Kidney (tissue), 14 donors: ENCODE measurements around the gene NUP160. TPM values are rescaled to one million over a fixed set of nuclear protein-coding genes. Genes with fewer than 3 reads are reported as not detected.
"Not testable (repeated sequence)": the region's sequence is repeated elsewhere in the genome, so short reads cannot be mapped to it uniquely, and the experiment has no call there.

Experiments
- DNase-seq, 5 donors: peaks; one replicate each; pipeline ENCODE4 v3.0.0-alpha.2; 2013 to 2020
- FAIRE-seq: peaks from 2 replicates; lab custom pipeline; 2012; peaks lifted over from hg19 to GRCh38; lab: Jason Lieb, UNC
- H3K27ac ChIP-seq, 2 donors: one replicate each; pipeline ENCODE4 v1.7.0; 2013; ENCODE audit warnings: low read depth in 2 of 2, low read length in 2 of 2, inconsistent platforms in 1 of 2
- H3K27me3 ChIP-seq: one replicate; pipeline ENCODE4 v1.7.1; 2013; ENCODE audit warnings: low read length, inconsistent platforms; ENCODE audit not compliant: control insufficient read depth, insufficient read depth
- H3K36me3 ChIP-seq, 3 donors: one replicate each; pipeline versions ENCODE4 v1.7.0 to v1.7.1; 2013; ENCODE audit warnings: low read length in 3 of 3, control low read depth in 1 of 3, inconsistent platforms in 1 of 3; ENCODE audit not compliant: insufficient read depth in 3 of 3, control insufficient read depth in 2 of 3
- H3K4me1 ChIP-seq, 3 donors: one replicate each; pipeline versions ENCODE4 v1.7.0 to v1.7.1; 2013; ENCODE audit warnings: low read length in 3 of 3, inconsistent platforms in 1 of 3, low read depth in 1 of 3; ENCODE audit not compliant: control insufficient read depth in 2 of 3, insufficient read depth in 2 of 3
- H3K4me3 ChIP-seq, 3 donors: one replicate each; pipeline versions ENCODE4 v1.7.0 to v1.8.1; 2013; ENCODE audit warnings: low read length in 3 of 3, control low read depth in 1 of 3, inconsistent platforms in 1 of 3
- H3K9ac ChIP-seq, 3 donors: one replicate each; pipeline versions ENCODE4 v1.7.0 to v1.7.1; 2013; ENCODE audit warnings: low read length in 3 of 3, control low read depth in 1 of 3, inconsistent platforms in 1 of 3
- H3K9me3 ChIP-seq, 3 donors: one replicate each; pipeline versions ENCODE4 v1.7.0 to v1.7.1; 2013; ENCODE audit warnings: low read length in 3 of 3, control low read depth in 1 of 3, inconsistent platforms in 1 of 3; ENCODE audit not compliant: control insufficient read depth in 2 of 3, insufficient read depth in 1 of 3
- CTCF ChIP-seq: IDR thresholded peaks from 3 replicates; pipeline ENCODE4 v1.5.1; 2012; ENCODE audit warnings: mild to moderate bottlenecking, moderate library complexity, borderline replicate concordance; ENCODE audit not compliant: insufficient read depth; ENCODE audit errors: extremely low read depth
- intact Hi-C: fragments of 100-400 bp; cut with DNase I; formaldehyde crosslinking; loops from one replicate; pipeline ENCODE4 v1.11.1; 2022
- polyA plus RNA-seq: library from polyadenylated mRNA; stranded (reverse); fragments of 350-450 nt; fragmentation: Illumina TruSeq; extraction: RNeasy Lipid Tissue Mini Kit (QIAGEN cat#74804); gene quantifications from one replicate; pipeline ENCODE4 v1.2.3, GENCODE V29; 2014; ENCODE audit warnings: low read depth, low replicate concordance; ENCODE audit not compliant: insufficient read depth
- total RNA-seq: library from RNA; stranded (reverse); fragmentation: NEBNext Ultra II Directional; extraction: Animal tissue kit (Norgen Biotek cat#: 25700); gene quantifications from one replicate; pipeline ENCODE4 v1.2.1, GENCODE V29; 2021
- donor health status: control.
- donor health status: control.
- donor health status: control.
- donor health status: control.
- donor health status: control.
- donor health status: DM: yes; HTN: yes; CAD: no.
- donor health status: Normal renal cell carcinoma (clear cell type).

Gene NUP160
- total and polyA plus RNA-seq, 2 donors from 2014 or later: 6.8 to 39.3 TPM

GRCh38 chr11:47773882-47774281 lies 74.3 kb downstream of the NUP160 start:
- Histone ChIP-seq H3K4me1 (no peaks in the 10 kb centered on the region), H3K36me3 (peaks cover 2 to 12% (median 11%) of the 10 kb centered on the region in 3 donors), H3K9ac (no peak overlapping the region), H3K27me3 (no peaks in the 10 kb centered on the region), H3K9me3 (no peaks in the 10 kb centered on the region), H3K4me3 (no peak overlapping the region), H3K27ac (no peak overlapping the region)
- intact Hi-C loops: no loop called here
- no peak for TF ChIP-seq CTCF
- DNase-seq: no peak
- no peak for FAIRE-seq

DNA sequence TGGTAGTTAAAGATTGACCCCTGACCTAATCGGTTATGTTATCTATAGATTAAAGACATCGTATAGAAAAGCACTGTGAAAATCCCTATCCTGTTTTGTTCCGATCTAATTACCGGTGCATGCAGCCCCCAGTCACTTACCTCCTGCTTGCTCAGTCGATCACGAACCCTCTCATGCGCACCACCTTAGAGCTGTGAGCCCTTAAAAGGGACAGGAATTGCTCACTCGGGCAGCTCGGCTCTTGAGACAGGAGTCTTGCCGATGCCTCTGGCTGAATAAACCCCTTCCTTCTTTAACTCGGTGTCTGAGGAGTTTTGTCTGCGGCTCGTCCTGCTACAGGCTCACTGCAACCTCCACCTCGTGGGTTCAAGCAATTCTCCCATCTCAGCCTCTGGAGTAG lies 78.6 kb downstream of the NUP160 start:
- H3K4me1 ChIP-seq, H3K36me3 ChIP-seq, FAIRE-seq, H3K9ac ChIP-seq, intact Hi-C loops, H3K4me3 ChIP-seq, H3K27me3 ChIP-seq, H3K9me3 ChIP-seq, H3K27ac ChIP-seq: not testable (repeated sequence)
- DNase-seq: peak in 4 of 5 donors; percentile 28 to 60 (median 46)

DNA sequence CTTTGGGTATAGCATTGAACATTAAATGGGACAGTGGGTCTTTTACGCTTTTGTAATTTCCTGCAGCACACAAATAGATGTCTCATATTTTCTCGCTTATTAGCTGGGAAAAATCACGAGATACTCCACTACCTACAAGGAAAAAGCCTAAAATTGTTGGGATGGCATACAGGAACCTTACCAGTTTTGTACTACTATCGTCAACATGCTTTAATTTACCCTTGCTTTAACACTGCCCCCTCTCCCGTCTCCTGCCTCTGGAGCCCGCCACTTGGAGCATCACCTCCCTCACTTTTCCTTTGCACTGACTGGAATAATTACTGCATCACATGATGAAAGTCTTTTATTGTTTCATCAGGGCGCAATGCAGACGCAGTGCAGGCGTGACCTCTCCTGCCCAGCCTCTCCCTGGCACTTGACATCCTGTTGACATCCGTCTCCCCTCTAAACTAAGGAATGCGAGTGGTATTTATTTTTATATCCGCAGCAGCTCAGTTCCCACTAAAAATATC lies 80.0 kb downstream of the NUP160 start:
- no peaks in the 10 kb centered on the region for H3K27me3 ChIP-seq
- peak; percentile 76 to 90 (median 85) for DNase-seq
- H3K9me3 ChIP-seq: no peaks in the 10 kb centered on the region
- peak overlapping the region; percentile 69 to 76 (median 70) for H3K4me3 ChIP-seq
- intact Hi-C loops: no loop called here
- no peak for TF ChIP-seq CTCF
- H3K9ac ChIP-seq: peak overlapping the region; percentile 27 to 81 (median 56)
- no peak for FAIRE-seq
- H3K27ac ChIP-seq: peak overlapping the region; percentile 95 to 97
- peaks cover 3 to 10% (median 3%) of the 10 kb centered on the region in 3 donors for H3K36me3 ChIP-seq
- peaks cover 0 to 8% (median 3%) of the 10 kb centered on the region in 3 donors for H3K4me1 ChIP-seq

- no peaks in the 10 kb centered on the region for H3K27me3 ChIP-seq
- no peaks in the 10 kb centered on the region for H3K9me3 ChIP-seq
- no peak for TF ChIP-seq CTCF
- peak overlapping the region; percentile 90 to 95 (median 90) for H3K4me3 ChIP-seq
- no peak for FAIRE-seq
- peak overlapping the region; percentile 97 to 99 for H3K27ac ChIP-seq
- peaks cover 0 to 8% (median 3%) of the 10 kb centered on the region in 3 donors for H3K4me1 ChIP-seq
- DNase-seq: peak; percentile 59 to 87 (median 83)
- peak overlapping the region; percentile 91 to 97 (median 93) for H3K9ac ChIP-seq
- peaks cover 3 to 14% (median 5%) of the 10 kb centered on the region in 3 donors for H3K36me3 ChIP-seq
- intact Hi-C loops: no loop called here
Observed at GRCh38 chr11:47766509-47767227, 81.5 kb downstream of the NUP160 start.
